Activated CD8-positive, alpha-beta T cell treated with anti-CD3 and anti-CD28 coated beads, Interleukin-2, amount 10 ng/mL, durations not matched to agents 7 days and 5 days (primary cell): ENCODE measurements around the gene RASGRP2. TPM values are rescaled to one million over a fixed set of nuclear protein-coding genes. Genes with fewer than 3 reads are reported as not detected.

Experiments
- ATAC-seq: fragments of 150-1000 bp; cut with Tn5 transposase; one replicate; pipeline ENCODE4 v1.10.0; 2021; ENCODE audit warnings: moderate library complexity
- CTCF ChIA-PET: fragments of 350-600 bp; sonication (Branson Sonifier 250); formaldehyde crosslinking; loops from one replicate; lab custom pipeline; 2021; ENCODE audit warnings: antibody characterized with exemption; lab: Charles Lee
- POLR2A ChIA-PET: fragments of 350-600 bp; sonication (Branson Sonifier 250); formaldehyde crosslinking; loops from one replicate; lab custom pipeline; 2021; ENCODE audit warnings: antibody characterized with exemption; lab: Charles Lee
- DNase-seq: peaks from one replicate; pipeline ENCODE4 v3.0.0-alpha.2; 2020
- H3K27ac Mint-ChIP-seq: one replicate; pipeline ENCODE4 v1.8.0; 2021; ENCODE audit warnings: mild to moderate bottlenecking, mixed read lengths
- H3K27me3 Mint-ChIP-seq: one replicate; pipeline ENCODE4 v1.8.0; 2021; ENCODE audit warnings: low read depth, mixed read lengths
- H3K36me3 Mint-ChIP-seq: one replicate; pipeline ENCODE4 v1.8.0; 2021; ENCODE audit warnings: low read depth, mixed read lengths
- H3K4me1 Mint-ChIP-seq: one replicate; pipeline ENCODE4 v1.8.0; 2021; ENCODE audit warnings: low read depth, mixed read lengths
- H3K4me3 Mint-ChIP-seq: one replicate; pipeline ENCODE4 v1.8.0; 2021; ENCODE audit warnings: mild to moderate bottlenecking, mixed read lengths
- H3K9me3 Mint-ChIP-seq: one replicate; pipeline ENCODE4 v1.8.0; 2022; ENCODE audit warnings: mixed read lengths; ENCODE audit not compliant: insufficient read depth
- total RNA-seq, 2 experiments: library from RNA; stranded (reverse); gene quantifications; one replicate each; pipeline ENCODE4 v1.2.3, GENCODE V29; 2021

RASGRP2 gene
- total RNA-seq, 2 experiments from 2014 or later, result 101 to 115 TPM

GRCh38 chr11:64716473-64717267 is 27.3 kb downstream of the RASGRP2 start:
- no peak overlapping the region for H3K27ac Mint-ChIP-seq
- H3K36me3 Mint-ChIP-seq, result no peaks in the 10 kb centered on the region
- H3K9me3 Mint-ChIP-seq, result no peaks in the 10 kb centered on the region
- ChIA-PET CTCF (interaction anchor here (1.9 kb wide), 1 partner anchor 12 kb away, joined by 8 read pairs; no protein-coding TSS in a partner anchor), POLR2A (no interaction called here)
- DNase-seq, result no peak
- peaks cover 70% of the 10 kb centered on the region for H3K27me3 Mint-ChIP-seq
- no peak for ATAC-seq
- no peak overlapping the region for H3K4me3 Mint-ChIP-seq
- peaks cover 8% of the 10 kb centered on the region for H3K4me1 Mint-ChIP-seq

GRCh38 chr11:64715756-64716472 is 28.0 kb downstream of the RASGRP2 start:
- H3K36me3 Mint-ChIP-seq, result no peaks in the 10 kb centered on the region
- ATAC-seq, result no peak

DNA sequence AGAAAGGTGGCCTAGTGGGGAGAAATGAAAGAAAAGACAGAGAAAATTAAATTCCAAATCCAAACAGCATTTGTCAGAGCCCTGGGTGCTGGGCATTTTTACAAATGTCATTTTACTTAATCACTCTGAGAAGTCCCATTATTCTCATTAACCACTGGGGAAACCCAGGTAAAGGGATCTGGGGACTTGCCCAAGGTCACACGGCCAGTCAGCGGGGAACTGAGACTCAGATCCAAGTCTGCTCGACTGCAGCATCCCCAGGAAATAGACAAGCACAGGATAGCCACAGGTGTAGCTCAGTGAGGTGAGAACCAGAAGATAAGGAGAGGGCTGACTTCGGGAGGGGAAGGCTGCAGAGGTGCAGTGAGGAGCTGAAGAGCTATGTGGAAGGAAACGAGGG is 28.8 kb downstream of the RASGRP2 start:
- POLR2A ChIA-PET, result no interaction called here
- no peak for ATAC-seq
- Mint-ChIP-seq H3K27me3 (peaks cover 69% of the 10 kb centered on the region), H3K4me3 (no peak overlapping the region), H3K4me1 (peaks cover 10% of the 10 kb centered on the region), H3K9me3 (no peaks in the 10 kb centered on the region), H3K27ac (no peak overlapping the region), H3K36me3 (no peaks in the 10 kb centered on the region)
- no peak for DNase-seq
- CTCF ChIA-PET, result interaction anchor here (1.4 to 1.9 kb wide), 3 partner anchors 11 to 265 kb away, joined by 3 to 9 read pairs (median 8); no protein-coding TSS in a partner anchor

More at GRCh38 chr11:64715756-64716472, 28.0 kb downstream of the RASGRP2 start:
- Mint-ChIP-seq H3K27ac (no peak overlapping the region), H3K27me3 (peaks cover 70% of the 10 kb centered on the region), H3K4me3 (no peak overlapping the region), H3K9me3 (no peaks in the 10 kb centered on the region), H3K4me1 (peaks cover 10% of the 10 kb centered on the region)
- no peak for DNase-seq
- ChIA-PET POLR2A (no interaction called here), CTCF (interaction anchor here (1.4 to 1.9 kb wide), 3 partner anchors 12 to 266 kb away, joined by 3 to 9 read pairs (median 8); no protein-coding TSS in a partner anchor)

DNA sequence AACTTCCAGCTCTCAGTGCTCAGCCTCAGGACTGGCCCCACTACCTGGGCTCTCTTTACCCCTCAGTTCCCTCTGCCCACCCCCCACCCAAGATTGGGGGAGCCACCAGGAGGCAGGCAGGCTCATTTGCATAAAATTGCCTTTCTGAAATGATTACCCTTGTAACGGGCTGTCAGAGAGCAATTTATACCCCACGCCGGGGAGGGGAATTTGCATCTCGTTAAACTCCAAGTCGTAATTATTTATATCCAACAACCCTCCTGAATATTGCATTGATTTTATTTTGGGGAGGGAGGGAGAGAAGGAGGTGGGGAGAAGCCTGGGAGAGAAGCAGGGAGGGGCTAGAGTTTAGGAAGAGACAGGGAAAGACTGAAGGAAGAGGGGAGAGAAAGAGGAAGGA is 29.3 kb downstream of the RASGRP2 start:
- ChIA-PET CTCF (interaction anchor here (1.0 to 1.9 kb wide), 4 partner anchors 10 to 265 kb away, joined by 3 to 9 read pairs (median 6); no protein-coding TSS in a partner anchor), POLR2A (no interaction called here)
- Mint-ChIP-seq H3K4me3 (no peak overlapping the region), H3K27me3 (peaks cover 70% of the 10 kb centered on the region), H3K27ac (no peak overlapping the region), H3K9me3 (no peaks in the 10 kb centered on the region), H3K4me1 (peaks cover 10% of the 10 kb centered on the region), H3K36me3 (no peaks in the 10 kb centered on the region)
- DNase-seq (no peak), ATAC-seq (no peak)

DNA sequence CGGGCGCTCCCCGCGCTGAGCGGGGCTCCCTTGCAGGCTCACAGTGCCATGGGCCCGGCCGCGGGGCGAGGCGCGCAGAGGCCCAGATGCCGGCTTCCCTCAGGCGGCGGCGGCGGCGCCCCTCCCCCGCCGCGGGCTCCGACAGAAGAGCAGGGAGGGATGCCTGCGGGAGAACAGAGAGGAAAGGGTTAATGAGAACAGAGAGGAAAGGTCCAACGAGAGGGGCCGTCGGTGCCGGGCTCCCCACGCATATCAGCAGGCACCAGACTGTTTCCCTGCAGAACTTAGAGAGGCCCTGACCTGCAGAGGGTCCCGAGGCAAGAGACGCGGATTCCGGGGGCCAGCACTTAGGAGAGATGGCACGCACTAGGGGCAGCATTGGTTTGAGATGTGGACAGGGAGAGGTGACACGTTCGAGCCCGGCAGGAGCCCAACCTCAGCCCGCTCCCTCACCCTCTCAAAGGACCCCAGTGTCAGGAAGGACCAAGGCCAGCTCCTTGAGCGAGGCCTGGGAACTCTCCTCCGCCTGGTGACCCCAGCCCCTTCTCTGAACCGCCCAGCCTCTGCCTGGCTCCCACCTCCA is 30.1 kb downstream of the RASGRP2 start:
- Mint-ChIP-seq H3K4me3 (no peak overlapping the region), H3K4me1 (peaks cover 10% of the 10 kb centered on the region), H3K27ac (no peak overlapping the region), H3K27me3 (peaks cover 71% of the 10 kb centered on the region), H3K36me3 (no peaks in the 10 kb centered on the region), H3K9me3 (no peaks in the 10 kb centered on the region)
- POLR2A ChIA-PET, result no interaction called here
- DNase-seq (no peak), ATAC-seq (peak; percentile 15)
- CTCF ChIA-PET, result interaction anchor here (1.0 to 1.9 kb wide), 2 partner anchors 9 to 25 kb away, joined by 3 to 9 read pairs; no protein-coding TSS in a partner anchor

- ChIA-PET POLR2A (no interaction called here), CTCF (no interaction called here)
Observed at GRCh38 chr11:64713016-64713707, 30.8 kb downstream of the RASGRP2 start.

DNA sequence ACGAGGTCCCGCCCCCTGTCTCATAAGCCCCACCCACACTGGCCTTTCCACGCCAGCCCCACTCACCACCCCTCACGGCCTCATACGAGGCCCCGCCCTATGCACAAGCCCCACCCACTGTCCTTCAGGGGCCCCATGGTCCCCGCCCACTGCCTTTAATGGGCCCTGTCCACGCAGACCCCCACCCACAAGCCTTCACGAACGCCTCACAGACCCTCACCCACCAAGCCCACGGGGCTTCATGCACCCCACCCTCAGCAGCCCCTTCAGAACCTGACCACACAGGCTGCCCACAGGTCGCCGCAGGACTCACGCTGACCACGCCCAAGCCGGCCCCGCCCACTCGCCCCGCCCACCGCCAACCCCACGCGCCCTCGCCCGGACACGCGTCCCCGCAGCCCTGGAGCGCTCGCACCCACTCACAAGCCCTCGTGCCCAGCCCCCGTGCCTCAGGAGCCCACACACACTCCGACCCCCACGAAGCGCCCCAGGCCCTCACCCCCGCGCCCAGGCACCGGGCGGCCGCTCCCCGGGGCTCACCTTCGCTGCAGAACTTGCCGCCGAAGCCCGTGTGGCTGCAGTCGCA is 31.4 kb downstream of the RASGRP2 start:
- H3K27ac Mint-ChIP-seq, result no peak overlapping the region
- H3K4me3 Mint-ChIP-seq, result no peak overlapping the region
- peaks cover 10% of the 10 kb centered on the region for H3K4me1 Mint-ChIP-seq
- no peaks in the 10 kb centered on the region for H3K9me3 Mint-ChIP-seq
- CTCF ChIA-PET, result no interaction called here
- H3K36me3 Mint-ChIP-seq, result no peaks in the 10 kb centered on the region
- POLR2A ChIA-PET, result no interaction called here
- ATAC-seq, result no peak
- peaks cover 69% of the 10 kb centered on the region for H3K27me3 Mint-ChIP-seq
- no peak for DNase-seq

More at GRCh38 chr11:64713016-64713707, 30.8 kb downstream of the RASGRP2 start:
- Mint-ChIP-seq H3K27me3 (peaks cover 71% of the 10 kb centered on the region), H3K4me1 (peaks cover 10% of the 10 kb centered on the region), H3K36me3 (no peaks in the 10 kb centered on the region), H3K27ac (no peak overlapping the region), H3K4me3 (no peak overlapping the region), H3K9me3 (no peaks in the 10 kb centered on the region)
- ATAC-seq (peak; percentile 40), DNase-seq (no peak)

DNA sequence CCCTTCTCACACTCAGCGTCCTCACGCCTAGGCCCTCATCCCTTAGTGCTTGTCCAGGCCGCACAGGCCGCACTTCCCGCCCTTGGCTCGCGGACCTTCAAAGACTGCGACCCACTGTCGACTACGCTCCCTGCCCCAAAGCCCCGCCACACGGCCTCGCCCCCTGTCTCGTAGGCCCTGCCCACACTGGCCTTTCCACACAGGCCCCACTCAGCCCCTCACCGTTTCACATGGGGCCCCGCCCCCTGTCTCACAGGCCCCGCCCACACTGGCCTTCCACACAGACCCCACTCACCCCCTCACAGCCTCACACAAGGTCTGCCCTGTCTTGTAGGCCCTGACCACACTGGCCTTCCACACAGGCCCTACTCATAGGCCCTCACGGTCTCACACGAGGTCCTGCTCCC is 32.0 kb downstream of the RASGRP2 start:
- peaks cover 10% of the 10 kb centered on the region for H3K4me1 Mint-ChIP-seq
- ChIA-PET POLR2A (no interaction called here), CTCF (no interaction called here)
- DNase-seq, result no peak
- no peak overlapping the region for H3K27ac Mint-ChIP-seq
- no peaks in the 10 kb centered on the region for H3K9me3 Mint-ChIP-seq
- no peak overlapping the region for H3K4me3 Mint-ChIP-seq
- H3K36me3 Mint-ChIP-seq, result no peaks in the 10 kb centered on the region
- no peak for ATAC-seq
- peaks cover 64% of the 10 kb centered on the region for H3K27me3 Mint-ChIP-seq

DNA sequence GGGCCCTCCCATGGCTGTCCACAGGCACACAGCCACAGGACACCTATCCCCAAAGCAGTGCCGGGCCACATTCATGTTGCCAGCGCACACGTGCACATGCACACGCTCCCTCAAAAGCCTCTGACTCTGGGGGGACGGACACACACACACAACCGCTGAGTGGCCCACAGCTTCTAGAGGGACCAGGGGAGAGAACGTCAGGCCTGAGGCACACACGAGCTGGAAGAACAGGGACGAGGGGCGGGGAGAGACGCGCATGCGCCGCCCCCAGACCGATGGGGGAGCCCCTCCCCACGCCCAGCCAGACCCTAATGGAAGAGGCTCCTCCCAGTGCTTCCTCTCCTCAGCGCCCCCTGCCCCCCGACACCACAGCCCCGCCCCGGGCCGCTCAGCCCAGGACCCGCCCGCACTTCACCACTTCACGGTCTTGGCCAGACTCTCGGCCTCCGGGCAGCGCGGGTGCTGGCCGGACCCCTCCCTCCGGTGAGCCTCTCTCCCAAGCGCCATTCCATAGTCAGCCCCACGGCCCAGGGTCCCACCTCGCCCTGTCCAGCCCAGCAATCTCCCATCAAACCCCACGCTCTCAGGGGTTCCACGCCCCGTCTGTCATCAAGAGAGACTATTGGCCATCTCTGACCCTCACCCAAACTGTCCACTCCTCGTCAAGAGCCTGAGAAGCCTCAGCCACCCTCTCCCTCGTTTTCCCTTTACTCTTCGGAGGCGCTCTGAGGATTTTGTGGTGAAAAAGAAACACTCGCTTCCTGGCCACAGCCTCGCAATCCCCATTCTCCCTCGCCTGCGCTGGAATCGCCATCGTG is 32.6 kb downstream of the RASGRP2 start:
- ChIA-PET POLR2A (no interaction called here), CTCF (interaction anchor here (1.0 kb wide), 1 partner anchor 22 kb away, joined by 4 read pairs; no protein-coding TSS in a partner anchor)
- Mint-ChIP-seq H3K27ac (no peak overlapping the region), H3K27me3 (peaks cover 64% of the 10 kb centered on the region), H3K36me3 (no peaks in the 10 kb centered on the region), H3K4me3 (no peak overlapping the region), H3K4me1 (peaks cover 10% of the 10 kb centered on the region), H3K9me3 (no peaks in the 10 kb centered on the region)
- ATAC-seq (no peak), DNase-seq (no peak)

GRCh38 chr11:64710418-64711137 is 33.4 kb downstream of the RASGRP2 start:
- H3K36me3 Mint-ChIP-seq, result no peaks in the 10 kb centered on the region
- no peak overlapping the region for H3K4me3 Mint-ChIP-seq
- peaks cover 60% of the 10 kb centered on the region for H3K27me3 Mint-ChIP-seq
- H3K4me1 Mint-ChIP-seq, result peaks cover 10% of the 10 kb centered on the region
- H3K9me3 Mint-ChIP-seq, result no peaks in the 10 kb centered on the region
- CTCF ChIA-PET, result interaction anchor here (0.7 to 2.5 kb wide), 4 partner anchors 8 to 33 kb away, joined by 4 to 7 read pairs (median 4); partner anchors contain the start of gene RASGRP2
- POLR2A ChIA-PET, result no interaction called here
- no peak overlapping the region for H3K27ac Mint-ChIP-seq
- ATAC-seq, result no peak
- no peak for DNase-seq
